Measurements from ENCODE around the gene ANAPC16.
"Not testable (repeated sequence)": the region's sequence is repeated elsewhere in the genome, so short reads cannot be mapped to it uniquely, and the experiment has no call there.

ANAPC16 gene

DNA sequence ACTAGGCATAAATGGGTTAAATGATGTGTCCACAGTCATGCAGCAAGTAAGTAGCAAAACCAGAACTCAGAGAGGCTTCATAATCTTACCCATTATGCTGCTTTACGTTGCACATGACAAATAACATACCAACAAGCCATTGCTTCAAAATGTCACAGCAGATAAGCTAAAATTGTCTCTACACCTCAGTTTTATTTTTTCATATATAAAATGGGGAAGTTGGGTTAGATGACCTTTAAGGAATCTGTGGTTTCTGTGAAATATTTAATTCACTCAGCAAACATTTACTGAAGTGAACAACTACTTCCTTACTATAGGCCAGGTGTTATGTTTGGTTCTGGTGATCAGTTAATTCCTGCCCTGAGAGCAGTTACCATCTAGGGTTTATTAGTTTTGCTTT is 2.5 kb downstream of the ANAPC16 start:
- no peak for DNase-seq

DNA sequence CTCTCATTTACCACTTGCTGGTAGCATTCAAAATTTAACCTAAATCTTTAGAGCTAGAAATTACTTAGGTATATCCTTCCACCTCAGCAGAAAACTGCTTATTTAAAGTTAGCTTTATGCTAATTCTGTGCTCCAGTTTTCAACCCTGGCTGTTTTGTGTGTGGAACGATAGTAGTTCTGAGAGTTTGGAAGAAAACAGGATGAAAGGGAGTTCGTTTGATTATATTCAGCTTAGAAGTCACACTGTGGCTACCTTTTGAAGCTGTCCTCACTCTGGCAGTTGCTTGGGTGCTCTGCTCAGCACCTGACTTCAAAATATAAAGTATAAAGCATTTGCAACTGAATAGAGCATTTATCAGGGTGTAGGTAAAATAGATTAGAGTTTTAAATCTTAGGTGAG is 2.9 kb downstream of the ANAPC16 start:
- DNase-seq: no peak

DNA sequence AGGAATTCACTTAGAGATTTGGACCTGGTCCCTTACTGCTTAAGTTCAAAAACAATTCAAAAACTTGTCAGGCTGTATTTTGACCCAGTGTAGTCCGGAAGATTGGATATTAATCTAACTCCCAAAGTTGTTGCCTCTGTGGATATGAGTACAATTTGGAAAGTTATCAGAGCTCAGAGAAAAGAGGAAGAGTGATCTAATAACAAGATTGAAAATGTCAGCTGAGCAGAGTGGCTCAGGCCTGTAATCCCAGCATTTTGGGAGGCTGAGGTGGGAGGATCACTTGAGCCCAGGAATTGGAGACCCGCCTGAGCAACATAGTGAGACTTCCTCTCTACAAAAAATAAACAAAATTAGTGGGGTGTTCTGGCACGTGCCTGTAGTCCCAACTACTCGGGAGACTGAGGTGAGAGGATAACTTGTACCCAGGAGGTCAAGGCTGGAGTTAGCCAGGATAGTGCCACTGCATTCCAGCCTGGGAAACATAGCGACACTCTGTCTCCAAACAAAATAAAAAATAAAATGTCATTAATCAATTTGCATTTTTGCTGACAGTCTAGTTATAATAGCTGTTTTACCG is 3.5 kb downstream of the ANAPC16 start:
- no peak for DNase-seq

DNA sequence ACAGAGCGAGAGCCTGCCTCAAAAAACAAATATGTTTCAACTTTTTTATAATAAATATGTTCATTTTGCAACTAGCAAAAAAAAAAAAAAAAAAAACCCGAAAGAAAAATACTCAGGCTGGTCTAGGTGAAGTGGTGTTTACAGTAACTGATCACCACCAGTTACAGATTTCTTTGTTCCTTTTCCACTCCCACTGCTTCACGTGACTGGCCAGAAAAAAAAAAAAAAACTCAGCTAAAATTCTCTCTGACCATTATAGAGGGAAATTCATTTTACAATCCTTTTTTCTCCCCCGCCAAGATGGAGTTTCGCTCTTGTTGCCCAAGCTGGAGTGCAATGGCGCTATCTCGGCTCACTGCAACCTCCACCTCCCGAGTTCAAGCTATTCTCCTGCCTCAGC is 4.8 kb downstream of the ANAPC16 start:
- DNase-seq: no peak

DNA sequence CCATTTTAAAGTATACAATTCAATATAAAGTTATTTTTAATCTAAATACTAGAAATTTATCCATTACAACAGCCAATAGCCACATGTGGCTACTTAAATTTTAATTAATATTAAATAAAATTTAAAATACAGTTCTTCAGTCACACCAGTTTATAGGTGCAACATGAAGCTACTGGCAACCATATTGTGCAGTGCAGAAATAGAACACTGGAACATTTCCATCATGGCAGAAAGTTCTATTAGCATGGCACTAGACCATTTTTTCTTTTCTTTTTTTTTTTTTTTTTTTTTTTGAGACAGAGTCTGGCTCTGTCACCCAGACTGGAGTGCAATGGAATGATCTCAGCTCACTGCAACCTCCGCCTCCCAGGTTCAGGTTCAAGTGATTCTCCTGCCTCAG is 5.5 kb downstream of the ANAPC16 start:
- no peak for DNase-seq

DNA sequence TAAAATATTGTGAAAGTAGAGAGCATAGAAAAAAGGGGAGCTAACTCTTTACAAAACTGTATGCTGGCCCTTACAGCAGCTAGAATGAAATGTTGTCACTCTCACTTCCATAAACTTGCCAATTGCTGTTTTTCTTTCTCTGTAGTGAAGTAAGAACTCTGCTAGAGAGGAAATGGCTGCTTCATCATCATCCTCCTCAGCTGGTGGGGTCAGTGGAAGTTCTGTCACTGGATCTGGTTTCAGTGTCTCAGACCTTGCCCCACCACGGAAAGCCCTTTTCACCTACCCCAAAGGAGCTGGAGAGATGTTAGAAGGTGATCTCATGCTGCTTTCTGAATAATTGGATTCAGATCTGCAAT is 7.9 kb downstream of the ANAPC16 start:
- no peak for DNase-seq

DNA sequence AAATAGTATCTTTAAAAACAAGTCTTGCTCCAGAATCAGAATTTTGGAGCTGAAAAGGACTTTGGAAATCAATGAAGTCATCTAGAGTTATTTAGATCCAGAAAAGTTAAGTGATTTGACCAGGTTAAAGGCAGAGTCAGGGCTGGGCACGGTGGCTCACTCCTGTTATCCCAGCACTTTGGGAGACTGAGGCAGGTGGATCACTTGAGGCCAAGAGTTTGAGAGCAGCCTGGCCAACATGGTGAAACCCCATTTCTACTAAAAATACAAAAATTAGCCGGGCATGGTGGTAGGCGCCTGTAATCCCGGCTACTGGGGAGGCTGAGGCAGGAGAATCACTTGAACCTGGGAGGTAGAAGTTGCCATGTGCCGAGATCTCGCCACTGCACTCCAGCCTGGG is 8.4 kb downstream of the ANAPC16 start:
- DNase-seq: not testable (repeated sequence)

DNA sequence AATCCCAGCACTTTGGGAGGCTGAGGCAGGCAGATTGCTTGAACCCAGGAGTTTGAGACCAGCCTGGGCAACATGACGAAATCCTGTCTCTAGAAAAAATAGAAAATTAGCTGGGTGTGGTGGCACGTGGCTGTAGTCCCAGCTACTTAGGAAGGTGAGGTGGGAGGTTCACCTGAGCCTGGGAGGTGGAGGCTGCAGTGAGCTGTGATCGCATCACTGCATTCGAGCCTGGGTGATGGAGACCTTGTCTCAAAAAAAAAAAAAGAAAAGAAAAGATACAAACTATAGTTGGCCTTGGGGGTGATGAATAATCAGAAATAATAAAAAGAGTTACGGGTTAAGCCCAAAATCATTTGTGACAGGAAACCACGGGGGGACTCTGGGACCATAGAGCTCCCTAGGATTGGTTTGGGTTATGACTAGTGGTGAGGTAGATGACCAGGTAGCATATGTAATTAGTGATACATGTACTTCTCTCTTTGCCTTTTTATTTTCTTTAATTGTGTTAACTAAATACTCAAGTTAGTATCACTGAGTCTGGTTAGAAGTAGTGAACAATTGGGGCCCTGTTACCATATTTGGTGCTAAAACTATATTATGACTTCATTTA is 10.7 kb downstream of the ANAPC16 start:
- no peak for DNase-seq

DNA sequence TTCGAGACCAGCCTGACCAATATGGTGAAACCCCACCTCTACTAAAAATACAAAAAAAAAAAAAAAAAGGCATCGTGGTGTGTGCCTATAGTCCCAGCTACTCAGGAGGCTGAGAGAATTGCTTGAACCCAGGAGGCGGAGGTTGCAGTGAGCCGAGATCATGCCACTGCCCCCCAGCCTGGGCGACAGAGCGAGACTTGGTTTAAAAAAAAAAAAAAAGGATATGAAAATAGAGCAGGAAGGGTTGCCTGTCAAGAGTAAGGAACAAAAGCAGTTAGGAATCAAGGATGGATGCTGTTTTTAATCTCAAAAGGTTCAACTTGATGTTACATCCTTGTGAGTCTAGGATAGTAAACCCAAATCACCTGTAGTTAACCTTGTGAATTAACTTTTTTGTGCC is 12.0 kb downstream of the ANAPC16 start:
- no peak for DNase-seq

DNA sequence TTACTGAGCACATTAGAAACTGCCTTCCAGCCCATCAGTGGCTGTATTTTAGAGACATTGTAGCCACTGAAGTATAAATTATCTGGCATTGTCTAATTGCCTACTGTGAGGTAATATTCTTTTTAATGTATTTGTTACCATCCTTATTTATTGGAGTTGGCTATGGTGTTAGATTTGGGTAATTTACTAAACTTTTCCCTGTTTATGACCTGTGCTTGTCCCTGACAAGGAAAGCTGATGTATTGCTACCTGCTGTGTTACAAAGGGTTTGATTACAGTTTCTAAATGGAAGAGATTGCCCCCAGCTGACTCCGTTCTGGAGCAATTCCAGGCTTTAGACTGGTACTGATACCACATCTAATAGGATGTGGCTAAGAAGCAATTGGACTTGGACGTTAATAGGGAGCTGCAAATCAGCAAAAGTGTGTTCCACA is 12.5 kb downstream of the ANAPC16 start:
- no peak for DNase-seq

DNA sequence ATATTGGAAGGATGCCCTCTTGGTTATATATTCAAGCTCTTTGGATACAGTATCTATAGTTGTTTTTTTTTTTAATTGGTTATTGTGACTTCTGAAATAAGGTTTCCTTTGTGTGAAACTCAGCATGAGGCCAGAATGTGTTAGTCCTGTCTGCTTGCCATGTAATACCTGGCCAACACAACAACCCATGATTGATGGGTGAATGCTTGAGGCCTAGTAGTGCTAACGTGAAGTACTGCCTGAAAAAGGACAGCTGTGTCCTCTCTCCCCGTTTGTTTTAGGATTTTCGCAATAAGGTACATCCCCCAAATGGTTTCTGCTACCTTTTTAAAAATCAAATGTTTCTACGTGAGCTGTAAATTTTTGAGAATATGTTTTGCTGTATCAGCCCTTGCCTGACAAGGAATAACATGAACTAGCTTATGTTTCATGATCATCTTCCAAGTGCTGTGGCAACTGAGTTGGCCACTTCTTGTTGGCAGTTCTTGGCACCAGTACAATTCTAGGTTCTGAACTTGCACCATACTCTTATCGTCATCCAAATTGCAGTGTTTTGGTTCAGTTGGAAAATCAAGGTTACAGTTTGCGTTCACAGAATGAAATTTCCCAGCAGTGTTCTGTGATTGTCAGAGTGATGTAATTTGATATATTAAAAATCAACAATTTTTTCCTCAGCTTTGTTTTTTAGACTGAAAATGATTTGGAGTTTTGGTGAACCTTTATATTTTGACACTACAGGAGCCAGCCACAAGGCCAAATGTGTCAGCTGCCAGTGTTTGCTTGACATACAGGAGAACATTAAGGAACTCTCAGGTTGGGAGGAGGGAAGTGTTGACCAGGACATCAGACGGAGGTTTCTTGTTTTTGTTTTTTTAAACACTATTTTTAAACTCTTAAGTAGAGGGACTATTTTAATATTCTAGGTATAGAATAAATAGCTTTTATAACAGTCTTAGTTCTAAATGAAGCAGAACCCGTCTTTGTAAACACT is 13.7 kb downstream of the ANAPC16 start:
- no peak for DNase-seq

DNA sequence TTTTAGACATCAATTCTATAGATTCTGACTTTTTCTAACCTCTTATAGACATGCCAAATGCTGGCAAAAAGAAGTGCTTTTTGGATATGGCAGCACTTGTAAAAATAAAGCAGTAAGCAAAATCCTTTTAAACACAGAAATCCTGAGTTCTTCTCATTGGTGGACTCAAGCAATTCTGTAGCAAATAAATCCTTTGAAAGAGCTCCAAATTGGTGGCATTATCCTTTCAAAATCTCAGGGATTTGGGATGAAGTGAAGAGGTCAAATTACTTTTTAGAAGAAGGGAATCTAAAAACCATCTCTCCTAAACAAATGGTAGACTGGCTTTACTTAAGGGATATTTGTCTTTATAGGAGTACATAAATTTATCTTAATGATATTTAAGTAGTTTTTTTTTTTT is 17.8 kb downstream of the ANAPC16 start:
- no peak for DNase-seq

DNA sequence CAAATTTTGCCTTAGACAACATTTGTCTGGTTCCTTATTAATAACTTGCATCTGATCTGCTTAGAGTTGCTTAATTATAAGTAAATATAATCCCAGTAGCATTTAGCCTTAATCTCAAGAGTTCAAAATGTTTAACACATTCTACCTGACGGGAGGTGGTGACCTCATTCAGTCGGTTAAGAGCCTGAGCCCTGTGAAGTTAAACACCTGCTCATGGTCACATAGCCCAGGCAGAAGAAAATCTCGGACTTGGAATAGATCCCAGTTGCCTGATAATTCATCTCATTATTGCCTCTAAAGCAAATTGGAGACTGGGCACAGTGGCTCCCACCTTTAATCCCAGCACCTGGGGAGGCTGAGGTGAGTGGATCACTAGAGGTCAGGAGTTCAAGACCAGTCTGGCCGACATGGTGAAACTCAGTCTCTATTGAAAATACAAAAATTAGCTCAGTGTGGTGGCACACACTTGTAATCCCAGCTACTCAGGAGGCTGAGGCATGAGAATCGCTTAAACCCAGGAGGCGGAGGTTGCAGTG is 18.8 kb downstream of the ANAPC16 start:
- DNase-seq: no peak

DNA sequence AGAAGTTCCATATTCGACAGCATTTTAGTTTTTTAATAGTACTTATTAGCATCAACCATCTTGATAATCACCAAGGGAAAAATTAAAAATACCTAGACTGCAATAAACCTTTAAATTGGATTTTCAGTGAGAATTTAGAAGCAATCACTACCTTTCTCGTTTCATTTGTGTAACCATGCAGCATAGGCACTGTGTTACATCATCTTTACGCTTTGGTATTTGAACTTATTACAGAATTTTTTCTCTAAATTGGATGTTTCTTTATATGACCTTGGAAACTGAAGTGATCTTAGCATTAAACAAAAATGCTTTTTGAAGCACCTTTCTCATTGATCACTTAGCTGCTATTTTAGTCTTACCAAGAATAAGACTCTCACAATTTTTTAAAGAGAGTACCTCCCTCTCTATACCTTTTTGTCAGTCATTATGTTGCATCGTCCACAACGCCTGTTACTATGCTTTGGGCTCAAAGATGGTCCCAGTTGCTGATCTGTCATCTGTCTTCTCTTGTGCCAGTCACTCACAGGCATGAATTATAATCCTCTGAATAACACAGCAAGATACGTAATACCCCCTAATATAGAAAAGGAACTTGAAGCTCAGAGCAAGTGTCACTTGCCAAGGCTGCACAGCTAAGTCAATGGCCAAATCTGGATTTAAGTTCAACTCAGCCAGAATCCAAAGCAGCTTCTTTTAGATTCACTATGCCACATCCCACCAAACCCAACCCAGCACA is 19.9 kb downstream of the ANAPC16 start:
- DNase-seq: no peak

DNA sequence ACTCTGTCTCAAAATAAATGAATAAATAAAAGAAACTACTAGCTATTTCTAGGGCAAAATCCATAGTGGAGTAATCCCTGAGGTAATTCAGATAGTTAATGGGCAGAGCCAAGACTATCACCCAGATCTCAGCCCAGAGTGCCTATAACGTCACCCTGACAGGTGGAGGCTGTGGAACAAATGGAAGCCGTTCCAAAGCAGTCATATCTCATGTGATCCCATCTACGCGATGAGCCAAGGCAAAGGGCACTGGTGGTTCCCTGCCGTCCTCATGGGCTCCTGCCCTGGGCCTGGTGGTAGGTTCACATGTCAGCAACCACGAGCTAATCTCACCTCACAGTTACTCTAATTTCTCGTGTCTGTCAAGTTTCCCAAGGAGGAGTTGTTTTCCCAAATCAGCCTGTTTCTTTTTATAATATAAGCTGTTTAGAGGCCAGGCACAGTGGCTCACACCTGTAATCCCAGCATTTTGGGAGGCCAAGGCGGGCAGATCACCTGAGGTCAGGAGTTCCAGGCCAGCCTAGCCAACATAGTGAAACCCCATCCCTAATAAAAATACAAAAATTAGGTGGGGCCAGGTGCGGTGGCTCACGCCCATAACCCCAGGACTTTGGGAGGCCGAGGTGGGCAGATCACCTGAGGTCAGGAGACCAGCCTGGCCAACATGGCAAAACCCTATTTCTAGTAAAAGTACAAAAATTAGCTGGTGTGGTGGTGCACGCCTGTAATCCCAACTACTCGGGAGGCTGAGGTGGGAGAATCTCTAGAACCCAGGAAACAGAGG is 22.8 kb downstream of the ANAPC16 start:
- no peak for DNase-seq

DNA sequence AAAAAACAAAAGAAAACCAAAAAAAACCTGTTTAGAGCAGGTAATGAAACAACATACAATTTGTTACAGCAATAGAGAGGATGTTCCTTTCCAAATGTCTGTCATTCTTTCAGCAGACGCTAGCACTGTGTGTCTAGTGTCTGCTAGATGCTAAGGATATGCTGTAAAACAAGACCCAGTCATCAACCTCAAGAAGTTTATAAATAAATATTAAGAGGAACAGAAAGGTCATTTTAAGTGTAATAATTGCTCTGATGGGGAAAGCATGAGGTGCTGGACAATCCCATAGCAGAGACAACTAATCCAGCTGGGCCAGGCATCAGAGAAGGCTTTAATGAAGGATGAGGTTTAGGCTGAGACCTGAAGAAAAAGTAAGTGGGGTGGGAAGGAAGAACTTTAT is 23.6 kb downstream of the ANAPC16 start:
- DNase-seq: no peak

DNA sequence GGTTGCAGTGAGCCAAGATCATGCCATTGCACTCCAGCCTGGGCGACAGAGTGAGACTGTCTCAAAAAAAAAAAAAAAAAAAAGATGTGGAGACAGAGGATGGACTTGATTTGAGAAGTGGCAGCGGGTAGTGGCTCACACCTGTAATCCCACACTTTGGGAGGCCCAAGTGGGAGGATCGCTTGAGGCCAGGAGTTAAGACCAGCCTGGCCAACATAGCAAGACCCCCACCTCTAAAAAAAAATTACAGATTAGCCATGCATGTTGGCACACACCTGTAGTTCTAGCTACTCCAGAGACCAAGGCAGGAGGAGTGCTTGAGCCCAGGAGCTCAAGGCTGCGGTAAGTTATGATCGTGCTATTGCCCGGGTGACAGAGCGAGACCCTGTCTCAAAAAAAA is 24.6 kb downstream of the ANAPC16 start:
- DNase-seq: no peak

DNA sequence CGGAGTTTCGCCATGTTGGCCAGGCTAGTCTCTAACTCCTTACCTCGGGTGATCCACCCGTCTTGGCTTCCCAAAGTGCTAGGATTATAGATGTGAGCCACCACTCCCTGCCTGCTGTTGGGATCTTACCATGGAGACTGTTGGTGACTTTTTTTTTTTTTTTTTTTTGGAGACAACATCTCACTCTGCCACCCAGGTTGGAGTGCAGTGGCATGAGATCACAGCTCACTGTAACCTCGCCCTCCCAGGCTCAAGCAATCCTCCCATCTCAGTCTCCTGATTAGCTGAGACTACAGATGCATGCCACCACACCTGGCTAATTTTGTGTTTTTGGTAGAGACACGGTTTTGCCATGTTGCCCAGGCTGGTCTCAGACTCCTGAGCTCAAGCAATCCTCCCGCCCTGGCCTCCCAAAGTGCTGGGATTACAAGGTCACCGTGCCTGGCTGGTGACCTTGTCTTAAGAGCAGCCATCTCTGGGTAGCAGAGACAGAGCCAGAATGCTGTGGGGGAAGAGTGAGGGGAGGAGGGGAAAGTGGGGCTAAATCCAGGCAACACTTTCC is 26.0 kb downstream of the ANAPC16 start:
- DNase-seq: no peak

DNA sequence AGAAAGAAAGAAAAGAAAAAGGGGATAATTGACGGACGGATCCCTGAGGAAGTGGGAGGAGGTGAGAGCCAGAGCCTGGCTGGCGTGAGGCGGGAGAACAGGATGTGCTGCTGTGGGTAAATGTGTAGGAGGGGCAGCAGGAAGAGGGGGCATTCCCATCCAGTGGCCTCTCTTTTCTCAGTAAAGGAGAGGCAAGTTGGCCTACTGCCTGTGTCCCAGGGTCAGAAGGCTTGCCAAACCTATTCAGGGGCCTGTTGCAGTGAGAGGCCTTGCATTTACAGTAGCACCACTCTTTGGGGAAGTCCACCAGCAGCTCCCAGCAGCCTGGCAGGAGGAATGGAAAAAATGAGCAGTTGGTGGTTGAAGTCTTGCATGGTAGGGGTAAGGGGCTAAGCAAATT is 26.9 kb downstream of the ANAPC16 start:
- DNase-seq: no peak

DNA sequence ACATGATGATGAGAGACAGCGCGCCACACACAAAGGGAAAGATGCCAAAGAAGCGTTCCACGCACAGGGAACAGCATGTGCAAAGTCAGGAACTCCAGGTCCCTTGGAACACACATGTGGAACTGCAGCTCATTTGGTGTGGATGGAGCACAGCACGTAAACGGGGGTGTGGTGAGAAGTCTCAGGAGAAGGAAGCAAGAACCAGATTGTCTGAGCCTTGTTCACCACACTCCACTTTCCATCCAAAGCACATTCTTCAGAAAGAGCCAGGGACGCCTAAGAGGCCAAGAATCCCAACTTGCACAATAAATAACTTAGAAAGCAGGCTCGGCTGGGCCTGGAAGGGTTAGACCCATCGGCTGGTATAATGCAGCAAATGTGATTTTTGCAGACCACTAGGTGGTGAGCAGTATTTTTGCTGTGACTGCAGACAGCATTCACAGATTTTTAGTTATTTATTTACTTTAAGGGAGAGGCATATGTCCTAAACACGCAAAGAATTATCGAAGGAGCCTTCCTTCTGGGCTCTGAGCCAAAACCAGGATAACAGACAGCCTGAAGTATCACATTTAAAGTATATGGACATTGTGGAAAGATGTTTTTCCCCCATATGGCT is 28.1 kb downstream of the ANAPC16 start:
- no peak for DNase-seq

DNA sequence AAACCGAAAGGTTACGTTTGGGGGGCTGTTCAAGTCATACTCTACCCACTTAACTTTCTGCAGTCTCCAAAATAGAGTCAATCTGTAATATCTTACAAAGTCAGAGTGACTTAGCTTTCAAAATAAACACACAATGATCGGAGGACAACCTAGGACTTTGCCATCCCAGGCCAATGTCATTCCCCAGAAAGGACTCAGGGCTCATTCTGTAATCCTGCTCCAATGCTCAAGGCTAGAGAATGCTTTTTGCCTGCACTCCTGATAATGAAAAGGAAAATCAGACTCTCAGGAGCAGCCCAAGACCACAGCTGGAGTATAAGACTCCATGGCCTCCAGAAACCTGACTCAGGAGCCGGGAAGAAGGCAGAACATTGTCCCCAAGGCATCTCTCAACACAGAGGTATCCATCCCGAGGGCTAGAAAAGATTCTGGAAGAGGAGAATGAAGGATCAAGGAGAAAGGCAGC is 28.8 kb downstream of the ANAPC16 start:
- no peak for DNase-seq
